Spinal cord (tissue), 10 donors: ENCODE measurements around the gene ENKUR. TPM values are rescaled to one million over a fixed set of nuclear protein-coding genes. Genes with fewer than 3 reads are reported as not detected.
"Not testable (repeated sequence)": the region's sequence is repeated elsewhere in the genome, so short reads cannot be mapped to it uniquely, and the experiment has no call there.

Source experiments
- DNase-seq, 6 donors: peaks; one replicate each; pipeline versions ENCODE4 v3.0.0 to v3.0.0-alpha.2; 2013 to 2015; ENCODE audit warnings: low spot score in 6 of 6, low read depth in 4 of 6
- H3K27ac ChIP-seq: one replicate; pipeline ENCODE4 v1.5.1; 2013; ENCODE audit warnings: low read depth, low read length, control low read depth
- H3K27me3 ChIP-seq: one replicate; pipeline ENCODE4 v1.6.1; 2013; ENCODE audit warnings: low read length; ENCODE audit not compliant: control insufficient read depth, insufficient read depth
- H3K36me3 ChIP-seq: one replicate; pipeline ENCODE4 v1.6.1; 2013; ENCODE audit warnings: low read length; ENCODE audit not compliant: control insufficient read depth, insufficient read depth
- H3K4me1 ChIP-seq: one replicate; pipeline ENCODE4 v1.6.1; 2013; ENCODE audit warnings: low read length; ENCODE audit not compliant: control insufficient read depth, insufficient read depth
- H3K4me3 ChIP-seq: one replicate; pipeline ENCODE4 v1.5.1; 2013; ENCODE audit warnings: low read depth, low read length, control low read depth
- H3K9me3 ChIP-seq: one replicate; pipeline ENCODE4 v1.6.1; 2013; ENCODE audit warnings: low read length; ENCODE audit not compliant: control insufficient read depth, insufficient read depth
- WGBS: methylation state at CpG from one replicate; pipeline ENCODE4 v1.1.5; 2013; ENCODE audit warnings: missing lambda C conversion rate; ENCODE audit not compliant: insufficient coverage; 5-methylcytosine and 5-hydroxymethylcytosine counted together
- polyA plus RNA-seq, 2 donors: library from polyadenylated mRNA; unstranded; fragments of 120-200 nt; gene quantifications; one replicate each; pipeline ENCODE4 v1.2.1, GENCODE V29; 2013; ENCODE audit not compliant: insufficient read length in 2 of 2
- total RNA-seq, 2 donors: library from RNA; depleted of rRNA in 1 of 2; stranded (reverse); fragments of 120-200 nt in 1 of 2; fragments of >200 nt in 1 of 2; gene quantifications; one replicate each; pipeline versions ENCODE4 v1.2.3 to v1.2.4, GENCODE V29; 2013 to 2014
- donor health status: healthy.

Gene ENKUR
- total and polyA plus RNA-seq, 4 donors = 10.5 to 21.2 (median 12.8) TPM

GRCh38 chr10:24983946-24984345 is 32.0 kb downstream of the ENKUR start:
- H3K9me3 ChIP-seq = no peaks in the 10 kb centered on the region
- no peak overlapping the region for H3K27ac ChIP-seq
- WGBS = no CpG with 5 or more reads among the region's 3 CpGs
- no peak overlapping the region for H3K4me3 ChIP-seq
- no peaks in the 10 kb centered on the region for H3K36me3 ChIP-seq
- H3K4me1 ChIP-seq = no peaks in the 10 kb centered on the region
- H3K27me3 ChIP-seq = no peaks in the 10 kb centered on the region
- no peak for DNase-seq

- no peak overlapping the region for H3K27ac ChIP-seq
- no peaks in the 10 kb centered on the region for H3K9me3 ChIP-seq
- DNase-seq = no peak
- no peak overlapping the region for H3K4me3 ChIP-seq
- no peaks in the 10 kb centered on the region for H3K36me3 ChIP-seq
- H3K27me3 ChIP-seq = no peaks in the 10 kb centered on the region
- WGBS = 100% methylated on average over 1 of the region's 4 CpGs
- H3K4me1 ChIP-seq = no peaks in the 10 kb centered on the region
Measured at GRCh38 chr10:24983130-24983529, 32.8 kb downstream of the ENKUR start.

GRCh38 chr10:24982319-24983112 is 33.4 kb downstream of the ENKUR start:
- WGBS = no CpG with 5 or more reads among the region's 1 CpG
- DNase-seq = no peak
- H3K4me3 ChIP-seq = no peak overlapping the region
- H3K9me3 ChIP-seq = no peaks in the 10 kb centered on the region
- H3K36me3 ChIP-seq = no peaks in the 10 kb centered on the region
- no peak overlapping the region for H3K27ac ChIP-seq
- H3K4me1 ChIP-seq = no peaks in the 10 kb centered on the region
- H3K27me3 ChIP-seq = no peaks in the 10 kb centered on the region

GRCh38 chr10:24981161-24981710 is 34.7 kb downstream of the ENKUR start:
- no peaks in the 10 kb centered on the region for H3K4me1 ChIP-seq
- H3K27ac ChIP-seq = no peak overlapping the region
- H3K27me3 ChIP-seq = no peaks in the 10 kb centered on the region
- no peak for DNase-seq
- WGBS = 92% methylated on average over 1 of the region's 5 CpGs
- H3K4me3 ChIP-seq = no peak overlapping the region
- no peaks in the 10 kb centered on the region for H3K36me3 ChIP-seq
- no peaks in the 10 kb centered on the region for H3K9me3 ChIP-seq

GRCh38 chr10:24979685-24980084 is 36.3 kb downstream of the ENKUR start:
- no peaks in the 10 kb centered on the region for H3K9me3 ChIP-seq
- no peak for DNase-seq
- 97% methylated on average over 3 of the region's 4 CpGs for WGBS
- no peaks in the 10 kb centered on the region for H3K27me3 ChIP-seq
- H3K36me3 ChIP-seq = no peaks in the 10 kb centered on the region
- peaks cover 3% of the 10 kb centered on the region for H3K4me1 ChIP-seq
- H3K27ac ChIP-seq = no peak overlapping the region
- H3K4me3 ChIP-seq = no peak overlapping the region

- no peaks in the 10 kb centered on the region for H3K9me3 ChIP-seq
- no peak overlapping the region for H3K27ac ChIP-seq
- H3K36me3 ChIP-seq = no peaks in the 10 kb centered on the region
- peaks cover 3% of the 10 kb centered on the region for H3K4me1 ChIP-seq
- H3K27me3 ChIP-seq = no peaks in the 10 kb centered on the region
- no peak for DNase-seq
- no CpG with 5 or more reads among the region's 2 CpGs for WGBS
- H3K4me3 ChIP-seq = no peak overlapping the region
Measured at GRCh38 chr10:24974976-24975375, 41.0 kb downstream of the ENKUR start.

GRCh38 chr10:24973163-24973562 is 42.8 kb downstream of the ENKUR start:
- no peak for DNase-seq
- Histone ChIP-seq H3K9me3 (no peaks in the 10 kb centered on the region), H3K27me3 (no peaks in the 10 kb centered on the region), H3K27ac (no peak overlapping the region), H3K4me3 (no peak overlapping the region), H3K36me3 (no peaks in the 10 kb centered on the region), H3K4me1 (peaks cover 3% of the 10 kb centered on the region)
- 100% methylated on average over 1 of the region's 5 CpGs for WGBS

- Histone ChIP-seq H3K4me1 (peaks cover 3% of the 10 kb centered on the region), H3K36me3 (no peaks in the 10 kb centered on the region), H3K4me3 (no peak overlapping the region), H3K27ac (no peak overlapping the region), H3K27me3 (no peaks in the 10 kb centered on the region), H3K9me3 (no peaks in the 10 kb centered on the region)
- no peak for DNase-seq
Measured at GRCh38 chr10:24971374-24971773, 44.6 kb downstream of the ENKUR start.

GRCh38 chr10:24969841-24970281 is 46.1 kb downstream of the ENKUR start:
- H3K4me1 ChIP-seq = peaks cover under 1% of the 10 kb centered on the region
- H3K36me3 ChIP-seq = no peaks in the 10 kb centered on the region
- DNase-seq = peak in 1 of 6 donors; percentile 18
- H3K27ac ChIP-seq = no peak overlapping the region
- WGBS = 50% methylated on average over 1 of the region's 2 CpGs
- H3K27me3 ChIP-seq = no peaks in the 10 kb centered on the region
- H3K9me3 ChIP-seq = no peaks in the 10 kb centered on the region
- no peak overlapping the region for H3K4me3 ChIP-seq

GRCh38 chr10:24968951-24969350 is 47.0 kb downstream of the ENKUR start:
- WGBS = 100% methylated on average over 8 of the region's 11 CpGs
- H3K27ac ChIP-seq, H3K4me1 ChIP-seq, DNase-seq, H3K9me3 ChIP-seq, H3K27me3 ChIP-seq, H3K4me3 ChIP-seq, H3K36me3 ChIP-seq: not testable (repeated sequence)
